Upper lobe of left lung (tissue), 4 donors: ENCODE measurements around the gene MRPL58.

Experiments used
- POLR2A ChIP-seq, 4 donors: fragments of 450-650 bp; IDR thresholded peaks; one replicate each; pipeline ENCODE4 v1.5.1; 2016 to 2017; ENCODE audit warnings: antibody characterized with exemption in 4 of 4, mild to moderate bottlenecking in 2 of 4
- POLR2AphosphoS5 ChIP-seq, 2 donors: sonication (generic); formaldehyde crosslinking; IDR thresholded peaks; one replicate each; pipeline ENCODE4 v1.5.1; 2017; ENCODE audit warnings: antibody characterized with exemption in 2 of 2
- TF ChIP-seq, protein P1 (sequence below), 6 experiments: fragments of 450-650 bp in 4 of 6; fragments of 200-600 bp in 2 of 6; sonication (generic) in 2 of 6; IDR thresholded peaks; one replicate each; pipeline ENCODE4 v1.5.1; 2016 to 2019; ENCODE audit warnings: antibody characterized with exemption in 6 of 6

DNA sequence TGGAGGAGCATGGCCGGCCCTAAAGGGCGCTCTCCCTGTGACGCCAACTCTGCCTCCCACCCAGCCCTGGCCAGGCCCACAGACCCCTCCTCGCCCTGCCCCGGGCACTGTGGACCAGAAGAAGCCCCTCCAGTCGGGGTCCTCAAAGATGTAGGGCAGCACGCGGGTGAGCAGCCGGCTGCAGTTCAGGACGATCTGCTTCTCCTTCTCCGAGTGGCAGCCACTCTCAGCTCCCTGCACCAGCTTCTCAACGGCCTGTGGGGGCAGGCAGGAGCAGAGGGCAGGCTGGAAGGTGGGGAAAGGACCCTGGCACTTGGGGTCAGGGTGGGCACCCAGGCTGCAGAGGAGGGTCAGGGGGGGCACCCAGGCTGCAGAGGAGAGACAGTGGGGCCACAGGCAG lies 48.8 kb upstream of the MRPL58 start:
- TF ChIP-seq, protein P1, sequence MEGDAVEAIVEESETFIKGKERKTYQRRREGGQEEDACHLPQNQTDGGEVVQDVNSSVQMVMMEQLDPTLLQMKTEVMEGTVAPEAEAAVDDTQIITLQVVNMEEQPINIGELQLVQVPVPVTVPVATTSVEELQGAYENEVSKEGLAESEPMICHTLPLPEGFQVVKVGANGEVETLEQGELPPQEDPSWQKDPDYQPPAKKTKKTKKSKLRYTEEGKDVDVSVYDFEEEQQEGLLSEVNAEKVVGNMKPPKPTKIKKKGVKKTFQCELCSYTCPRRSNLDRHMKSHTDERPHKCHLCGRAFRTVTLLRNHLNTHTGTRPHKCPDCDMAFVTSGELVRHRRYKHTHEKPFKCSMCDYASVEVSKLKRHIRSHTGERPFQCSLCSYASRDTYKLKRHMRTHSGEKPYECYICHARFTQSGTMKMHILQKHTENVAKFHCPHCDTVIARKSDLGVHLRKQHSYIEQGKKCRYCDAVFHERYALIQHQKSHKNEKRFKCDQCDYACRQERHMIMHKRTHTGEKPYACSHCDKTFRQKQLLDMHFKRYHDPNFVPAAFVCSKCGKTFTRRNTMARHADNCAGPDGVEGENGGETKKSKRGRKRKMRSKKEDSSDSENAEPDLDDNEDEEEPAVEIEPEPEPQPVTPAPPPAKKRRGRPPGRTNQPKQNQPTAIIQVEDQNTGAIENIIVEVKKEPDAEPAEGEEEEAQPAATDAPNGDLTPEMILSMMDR (IDR thresholded peaks at IDR 0.05): no peak
- TF ChIP-seq POLR2A (IDR thresholded peaks at IDR 0.05) (no peak), POLR2AphosphoS5 (IDR thresholded peaks at IDR 0.05) (no peak)
